HepG2 (cell line): Measurements from ENCODE around the gene FYB2. TPM values are rescaled to one million over a fixed set of nuclear protein-coding genes. Genes with fewer than 3 reads are reported as not detected.

Experiments used
- ASH2L ChIP-seq: fragments of 300-600, 200-600 bp; sonication (generic); IDR thresholded peaks from 2 replicates; pipeline ENCODE4 v1.7.0; 2017; ENCODE audit warnings: low read depth, mild to moderate bottlenecking, moderate library complexity, mixed read lengths, low read length; ENCODE audit not compliant: insufficient read length
- BRD4 ChIP-seq: sonication (generic); formaldehyde crosslinking; IDR thresholded peaks from 2 replicates; pipeline ENCODE4 v1.4.0; 2020; ENCODE audit warnings: missing genetic modification reagents
- CAMTA2 ChIP-seq: sonication (generic); formaldehyde crosslinking; IDR thresholded peaks from 2 replicates; pipeline ENCODE4 v1.4.0; 2020; ENCODE audit warnings: mild to moderate bottlenecking, missing genetic modification reagents, borderline replicate concordance
- GTF3A ChIP-seq: sonication (generic); formaldehyde crosslinking; conservative IDR thresholded peaks from 2 replicates; pipeline ENCODE4 v1.4.0; 2020; ENCODE audit warnings: mild to moderate bottlenecking, missing genetic modification reagents
- JARID2 ChIP-seq: sonication (generic); formaldehyde crosslinking; IDR thresholded peaks from 2 replicates; pipeline ENCODE4 v1.8.1; 2023; ENCODE audit warnings: missing genetic modification reagents, inconsistent platforms; ENCODE audit not compliant: insufficient replicate concordance
- LCORL ChIP-seq, 2 experiments: fragments of 450-650 bp in 1 of 2; sonication (generic) in 1 of 2; formaldehyde crosslinking in 1 of 2; IDR thresholded peaks; 2 replicates each; pipeline versions ENCODE4 v1.5.0 to v1.6.1; 2017 to 2020; ENCODE audit warnings: antibody characterized with exemption in 1 of 2, missing genetic modification reagents in 1 of 2
- MBNL3 ChIP-seq: fragments of 250-450 bp; sonication (Bioruptor Pico); conservative IDR thresholded peaks from 2 replicates; pipeline ENCODE4 v1.8.0; 2022; ENCODE audit warnings: mild to moderate bottlenecking, inconsistent platforms
- MZF1 ChIP-seq: sonication (generic); formaldehyde crosslinking; IDR thresholded peaks from 2 replicates; pipeline ENCODE4 v1.8.1; 2023; ENCODE audit warnings: mild to moderate bottlenecking, missing genetic modification reagents, borderline replicate concordance
- NFKBIZ ChIP-seq: IDR thresholded peaks from 2 replicates; pipeline ENCODE4 v1.6.1; 2018; ENCODE audit warnings: missing genetic modification reagents, missing compliant biosample characterization
- PAWR ChIP-seq: sonication (generic); formaldehyde crosslinking; IDR thresholded peaks from 2 replicates; pipeline ENCODE4 v1.4.0; 2020; ENCODE audit warnings: missing genetic modification reagents, mild to moderate bottlenecking, borderline replicate concordance
- POGZ ChIP-seq: sonication (generic); formaldehyde crosslinking; IDR thresholded peaks from 2 replicates; pipeline ENCODE4 v1.4.0; 2020; ENCODE audit warnings: mild to moderate bottlenecking, missing genetic modification reagents
- RELA ChIP-seq: sonication (generic); formaldehyde crosslinking; IDR thresholded peaks from 2 replicates; pipeline ENCODE4 v1.4.0; 2020; ENCODE audit warnings: missing genetic modification reagents
- SALL2 ChIP-seq: sonication (generic); formaldehyde crosslinking; IDR thresholded peaks from 2 replicates; pipeline ENCODE4 v1.8.1; 2023; ENCODE audit warnings: mild to moderate bottlenecking, missing genetic modification reagents, inconsistent platforms
- SNAPC2 ChIP-seq: sonication (generic); formaldehyde crosslinking; IDR thresholded peaks from 2 replicates; pipeline ENCODE4 v1.8.1; 2022; ENCODE audit warnings: mild to moderate bottlenecking, missing genetic modification reagents
- TBL1XR1 ChIP-seq: fragments of 150-350 bp; IDR thresholded peaks from 2 replicates; pipeline ENCODE4 v1.6.1; 2014; ENCODE audit warnings: borderline replicate concordance, low read length; ENCODE audit not compliant: partially characterized antibody
- TMF1 ChIP-seq: sonication (generic); formaldehyde crosslinking; IDR thresholded peaks from 2 replicates; pipeline ENCODE4 v1.8.1; 2022; ENCODE audit warnings: low read depth, missing genetic modification reagents
- ZNF260 ChIP-seq: sonication (generic); formaldehyde crosslinking; IDR thresholded peaks from 2 replicates; pipeline ENCODE4 v1.4.0; 2020; ENCODE audit warnings: missing genetic modification reagents, low read depth, mild to moderate bottlenecking, borderline replicate concordance
- ZNF772 ChIP-seq: sonication (generic); formaldehyde crosslinking; IDR thresholded peaks from 2 replicates; pipeline ENCODE4 v1.5.0; 2020; ENCODE audit warnings: mild to moderate bottlenecking, missing genetic modification reagents
- ZNF775 ChIP-seq: sonication (generic); formaldehyde crosslinking; IDR thresholded peaks from 2 replicates; pipeline ENCODE4 v1.4.0; 2020; ENCODE audit warnings: missing genetic modification reagents, mild to moderate bottlenecking, moderate library complexity, borderline replicate concordance
- polyA plus RNA-seq, 8 experiments: library from polyadenylated mRNA; depleted of rRNA in 3 of 8; stranded (reverse) in 7 of 8; unstranded in 1 of 8; fragments of >200 nt; fragmentation: Illumina TruSeq in 4 of 8; extraction: Trizol in 4 of 8; gene quantifications; 2 replicates each; pipeline versions ENCODE4 v1.2.1 to v1.2.3, GENCODE V29; 2011 to 2016; ENCODE audit warnings: low read depth in 4 of 8, missing spikeins in 1 of 8, mixed read lengths in 1 of 8; ENCODE audit not compliant: insufficient read depth in 1 of 8
- total RNA-seq, 5 experiments: library from RNA; depleted of rRNA; stranded (reverse); fragments of >200 nt; fragmentation: Illumina TruSeq; extraction: Trizol; gene quantifications; 2 replicates each; pipeline ENCODE4 v1.2.3, GENCODE V29; 2016; ENCODE audit warnings: low read depth in 1 of 5
- TF ChIP-seq, protein P1 (sequence below): sonication (generic); formaldehyde crosslinking; IDR thresholded peaks from 2 replicates; pipeline ENCODE4 v1.5.0; 2020; ENCODE audit warnings: mild to moderate bottlenecking, missing genetic modification reagents
- TF ChIP-seq, protein P2 (sequence below): sonication (generic); formaldehyde crosslinking; IDR thresholded peaks from 2 replicates; pipeline ENCODE4 v1.8.1; 2023; ENCODE audit warnings: mild to moderate bottlenecking, inconsistent platforms, moderate library complexity, missing genetic modification reagents, borderline replicate concordance
- TF ChIP-seq, protein P3 (sequence below): sonication (generic); formaldehyde crosslinking; IDR thresholded peaks from 2 replicates; pipeline ENCODE4 v1.9.0; 2022; ENCODE audit warnings: missing genetic modification reagents, mild to moderate bottlenecking, borderline replicate concordance
- TF ChIP-seq, protein P4 (sequence below): sonication (generic); formaldehyde crosslinking; IDR thresholded peaks from 2 replicates; pipeline ENCODE4 v1.4.0; 2020; ENCODE audit warnings: missing genetic modification reagents, mild to moderate bottlenecking, borderline replicate concordance

FYB2 gene
- total and polyA plus RNA-seq, 2 of the 13 experiments (the other 11 are each of a cell fraction or from before 2014, with no cell fraction given): 1.2 to 2.7 TPM

DNA sequence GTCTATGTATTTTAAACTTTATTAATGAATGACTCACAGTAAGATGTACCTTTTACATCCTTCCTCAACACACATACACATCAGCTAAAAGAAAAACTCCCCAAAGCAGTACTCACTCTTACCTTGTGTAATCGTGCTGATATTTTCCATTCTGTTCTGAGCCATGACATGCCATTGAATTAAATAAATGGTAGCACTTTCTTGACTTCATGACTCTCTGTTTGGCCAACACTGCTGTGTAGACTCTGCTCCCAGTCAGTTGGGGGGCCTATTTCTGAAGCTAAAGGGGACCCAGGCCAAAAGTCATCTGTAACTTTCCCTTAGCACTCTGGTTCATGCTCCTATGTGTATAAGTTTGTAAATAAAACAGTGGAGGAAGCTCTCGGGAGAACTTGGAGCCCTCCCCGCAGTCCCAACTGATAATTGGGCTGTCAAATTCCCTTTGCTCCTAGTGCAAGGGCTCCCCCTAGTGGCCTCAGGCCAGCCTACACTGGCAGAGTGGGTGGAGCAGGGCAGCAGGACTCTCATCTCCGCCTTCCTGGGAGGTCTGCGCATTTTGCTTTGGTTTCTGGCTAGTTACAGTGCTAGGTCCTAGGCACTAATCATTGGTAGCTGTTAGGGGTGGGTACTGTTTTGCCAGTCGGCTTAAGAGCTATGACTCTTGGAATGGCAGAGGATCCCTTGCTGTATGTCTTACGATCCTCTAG is 1.7 kb upstream of the FYB2 start (continued):
- TF ChIP-seq, protein P1, sequence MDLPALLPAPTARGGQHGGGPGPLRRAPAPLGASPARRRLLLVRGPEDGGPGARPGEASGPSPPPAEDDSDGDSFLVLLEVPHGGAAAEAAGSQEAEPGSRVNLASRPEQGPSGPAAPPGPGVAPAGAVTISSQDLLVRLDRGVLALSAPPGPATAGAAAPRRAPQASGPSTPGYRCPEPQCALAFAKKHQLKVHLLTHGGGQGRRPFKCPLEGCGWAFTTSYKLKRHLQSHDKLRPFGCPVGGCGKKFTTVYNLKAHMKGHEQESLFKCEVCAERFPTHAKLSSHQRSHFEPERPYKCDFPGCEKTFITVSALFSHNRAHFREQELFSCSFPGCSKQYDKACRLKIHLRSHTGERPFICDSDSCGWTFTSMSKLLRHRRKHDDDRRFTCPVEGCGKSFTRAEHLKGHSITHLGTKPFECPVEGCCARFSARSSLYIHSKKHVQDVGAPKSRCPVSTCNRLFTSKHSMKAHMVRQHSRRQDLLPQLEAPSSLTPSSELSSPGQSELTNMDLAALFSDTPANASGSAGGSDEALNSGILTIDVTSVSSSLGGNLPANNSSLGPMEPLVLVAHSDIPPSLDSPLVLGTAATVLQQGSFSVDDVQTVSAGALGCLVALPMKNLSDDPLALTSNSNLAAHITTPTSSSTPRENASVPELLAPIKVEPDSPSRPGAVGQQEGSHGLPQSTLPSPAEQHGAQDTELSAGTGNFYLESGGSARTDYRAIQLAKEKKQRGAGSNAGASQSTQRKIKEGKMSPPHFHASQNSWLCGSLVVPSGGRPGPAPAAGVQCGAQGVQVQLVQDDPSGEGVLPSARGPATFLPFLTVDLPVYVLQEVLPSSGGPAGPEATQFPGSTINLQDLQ: no peak
- TF ChIP-seq ZNF260 (no peak), LCORL (IDR thresholded peaks at IDR 0.05) (no peak), LCORL (CRISPR knock-in tag; IDR thresholded peaks at IDR 0.05) (peak; percentile 91), GTF3A (no peak), CAMTA2 (CRISPR knock-in tag) (no peak), MBNL3 (CRISPR knock-in tag) (no peak), SNAPC2 (CRISPR knock-in tag) (0 out of 2 replicates have a peak, but pooled peaks have one; percentile 19), MZF1 (CRISPR knock-in tag) (no peak), ASH2L (peak; percentile 63), TBL1XR1 (no peak), PAWR (no peak), POGZ (CRISPR knock-in tag) (no peak), NFKBIZ (CRISPR knock-in tag) (no peak), JARID2 (CRISPR knock-in tag) (no peak), ZNF775 (no peak), ZNF772 (CRISPR knock-in tag) (no peak), TMF1 (no peak), BRD4 (no peak), SALL2 (CRISPR knock-in tag) (no peak), RELA (CRISPR knock-in tag) (no peak)
- TF ChIP-seq, protein P2, sequence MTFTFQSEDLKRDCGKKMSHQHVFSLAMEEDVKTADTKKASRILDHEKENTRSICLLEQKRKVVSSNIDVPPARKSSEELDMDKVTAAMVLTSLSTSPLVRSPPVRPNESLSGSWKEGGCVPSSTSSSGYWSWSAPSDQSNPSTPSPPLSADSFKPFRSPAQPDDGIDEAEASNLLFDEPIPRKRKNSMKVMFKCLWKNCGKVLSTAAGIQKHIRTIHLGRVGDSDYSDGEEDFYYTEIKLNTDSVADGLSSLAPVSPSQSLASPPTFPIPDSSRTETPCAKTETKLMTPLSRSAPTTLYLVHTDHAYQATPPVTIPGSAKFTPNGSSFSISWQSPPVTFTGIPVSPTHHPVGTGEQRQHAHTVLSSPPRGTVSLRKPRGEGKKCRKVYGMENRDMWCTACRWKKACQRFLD (CRISPR knock-in tag): no peak
- TF ChIP-seq, protein P3, sequence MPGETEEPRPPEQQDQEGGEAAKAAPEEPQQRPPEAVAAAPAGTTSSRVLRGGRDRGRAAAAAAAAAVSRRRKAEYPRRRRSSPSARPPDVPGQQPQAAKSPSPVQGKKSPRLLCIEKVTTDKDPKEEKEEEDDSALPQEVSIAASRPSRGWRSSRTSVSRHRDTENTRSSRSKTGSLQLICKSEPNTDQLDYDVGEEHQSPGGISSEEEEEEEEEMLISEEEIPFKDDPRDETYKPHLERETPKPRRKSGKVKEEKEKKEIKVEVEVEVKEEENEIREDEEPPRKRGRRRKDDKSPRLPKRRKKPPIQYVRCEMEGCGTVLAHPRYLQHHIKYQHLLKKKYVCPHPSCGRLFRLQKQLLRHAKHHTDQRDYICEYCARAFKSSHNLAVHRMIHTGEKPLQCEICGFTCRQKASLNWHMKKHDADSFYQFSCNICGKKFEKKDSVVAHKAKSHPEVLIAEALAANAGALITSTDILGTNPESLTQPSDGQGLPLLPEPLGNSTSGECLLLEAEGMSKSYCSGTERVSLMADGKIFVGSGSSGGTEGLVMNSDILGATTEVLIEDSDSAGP: 0 out of 2 replicates have a peak, but pooled peaks have one; percentile 39
- TF ChIP-seq, protein P4, sequence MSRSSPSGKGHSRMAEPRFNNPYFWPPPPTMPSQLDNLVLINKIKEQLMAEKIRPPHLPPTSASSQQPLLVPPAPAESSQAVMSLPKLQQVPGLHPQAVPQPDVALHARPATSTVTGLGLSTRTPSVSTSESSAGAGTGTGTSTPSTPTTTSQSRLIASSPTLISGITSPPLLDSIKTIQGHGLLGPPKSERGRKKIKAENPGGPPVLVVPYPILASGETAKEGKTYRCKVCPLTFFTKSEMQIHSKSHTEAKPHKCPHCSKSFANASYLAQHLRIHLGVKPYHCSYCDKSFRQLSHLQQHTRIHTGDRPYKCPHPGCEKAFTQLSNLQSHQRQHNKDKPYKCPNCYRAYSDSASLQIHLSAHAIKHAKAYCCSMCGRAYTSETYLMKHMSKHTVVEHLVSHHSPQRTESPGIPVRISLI (CRISPR knock-in tag): 0 out of 2 replicates have a peak, but pooled peaks have one; percentile 34
